Measurements from ENCODE around the gene RC3H1. TPM values are rescaled to one million over a fixed set of nuclear protein-coding genes. Genes with fewer than 3 reads are reported as not detected.
A peak's percentile ranks its signal among the peaks of the same experiment; 100 is the strongest.

Gene RC3H1
- total RNA-seq, 4 donors from 2014 or later = 30.4 to 55.1 (median 41.4) TPM

DNA sequence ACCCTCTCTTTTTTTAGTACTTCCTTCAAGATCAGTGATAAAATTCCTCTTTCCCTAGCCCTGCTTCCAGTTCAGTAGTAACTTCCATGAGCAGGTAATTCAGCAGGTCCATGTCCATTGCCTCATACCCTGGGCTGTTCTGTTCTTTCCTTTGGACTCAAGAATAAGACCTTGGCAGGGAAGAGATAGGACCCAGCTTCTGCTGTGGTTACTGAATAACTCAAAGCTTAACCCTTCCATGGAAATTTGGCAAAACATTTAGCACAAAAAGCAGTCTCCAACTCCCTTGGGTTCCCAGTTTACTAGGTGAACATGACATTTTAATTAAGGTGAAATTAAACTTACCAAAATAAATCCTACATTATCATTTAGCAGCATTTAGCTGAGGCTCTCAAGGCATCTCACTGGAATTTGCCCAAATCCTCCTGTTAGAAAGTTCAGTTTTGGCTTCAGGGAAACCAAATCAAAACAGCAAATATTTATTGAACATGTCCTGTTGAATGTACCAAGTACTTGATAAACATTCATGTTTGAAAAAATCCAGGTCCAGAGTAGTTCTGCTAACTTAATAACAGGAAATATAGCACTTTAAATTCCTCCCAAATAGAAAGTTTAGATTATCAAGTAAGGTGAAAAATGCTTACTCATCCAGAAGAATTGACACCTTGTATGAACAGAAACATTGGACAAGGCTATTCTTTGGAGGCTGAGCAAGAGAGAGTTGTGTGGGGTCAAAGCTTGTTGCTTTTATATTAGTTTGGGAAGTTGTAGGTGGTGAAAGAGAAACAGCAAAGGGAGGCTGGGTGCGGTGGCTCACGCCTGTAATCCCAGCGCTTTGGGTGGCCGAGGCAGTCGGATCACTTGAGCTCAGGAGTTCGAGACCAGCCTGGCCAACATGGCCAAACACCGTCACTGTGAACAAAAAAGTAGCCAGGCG lies 96.6 kb downstream of the RC3H1 start:
- Histone ChIP-seq H3K4me3 (replicated peaks in 1 of 3) (no peak overlapping the region), H3K27ac (no peak overlapping the region), H3K27me3 (no peaks in the 10 kb centered on the region), H3K4me1 (peaks cover 9 to 10% of the 10 kb centered on the region in 2 donors), H3K9me3 (no peaks in the 10 kb centered on the region), H3K36me3 (no peaks in the 10 kb centered on the region)
- intact Hi-C loops (cut with DNase I) = no loop called here
- TF ChIP-seq CTCF (IDR thresholded peaks at IDR 0.05) = no peak
- no peak for TF ChIP-seq POLR2A (IDR thresholded peaks at IDR 0.05)
- 95 to 96% methylated on average over 8 of the region's 8 CpGs for WGBS, 2 donors
- DNase-seq = no peak

- Histone ChIP-seq H3K9me3 (no peaks in the 10 kb centered on the region), H3K4me1 (peaks cover 9 to 14% of the 10 kb centered on the region in 2 donors), H3K4me3 (replicated peaks in 1 of 3) (no peak overlapping the region), H3K36me3 (no peaks in the 10 kb centered on the region), H3K27ac (no peak overlapping the region), H3K27me3 (no peaks in the 10 kb centered on the region)
- intact Hi-C loops (cut with DNase I) = no loop called here
- TF ChIP-seq CTCF (IDR thresholded peaks at IDR 0.05) (no peak), POLR2A (IDR thresholded peaks at IDR 0.05) (no peak)
- no peak for DNase-seq
- WGBS, 2 donors = 94 to 95% methylated on average over 5 of the region's 5 CpGs
Observed at GRCh38 chr1:173920861-173921260, 101.3 kb downstream of the RC3H1 start.

GRCh38 chr1:173917635-173918493 lies 104.3 kb downstream of the RC3H1 start:
- Histone ChIP-seq H3K27me3 (no peaks in the 10 kb centered on the region), H3K36me3 (no peaks in the 10 kb centered on the region), H3K9me3 (no peaks in the 10 kb centered on the region), H3K4me1 (peaks cover 0 to 8% of the 10 kb centered on the region in 2 donors), H3K4me3 (replicated peaks in 1 of 3) (no peak overlapping the region), H3K27ac (no peak overlapping the region)
- TF ChIP-seq POLR2A (IDR thresholded peaks at IDR 0.05) = no peak
- no peak for TF ChIP-seq CTCF (IDR thresholded peaks at IDR 0.05)
- intact Hi-C loops (cut with DNase I) = no loop called here
- 51 to 59% methylated on average over 12 of the region's 12 CpGs for WGBS, 2 donors
- peak; percentile 40 to 50 for DNase-seq

GRCh38 chr1:173917149-173917548 lies 105.0 kb downstream of the RC3H1 start, which contains the start of gene SERPINC1:
Gene SERPINC1, minus strand, starts transcription at chr1:173917327. Its CDS starts 68 bp downstream, at chr1:173917259.
- Histone ChIP-seq H3K27ac (no peak within 1 kb of the TSS), H3K36me3 (no peaks in the 10 kb centered on the region), H3K27me3 (no peaks in the 10 kb centered on the region), H3K4me3 (replicated peaks in 1 of 3) (no peak within 1 kb of the TSS), H3K9me3 (no peaks in the 10 kb centered on the region), H3K4me1 (peaks cover 0 to 8% of the 10 kb centered on the region in 2 donors)
- WGBS, 2 donors = 82 to 100% methylated on average over 3 of the region's 3 CpGs
- TF ChIP-seq CTCF (IDR thresholded peaks at IDR 0.05) = no peak
- no peak for TF ChIP-seq POLR2A (IDR thresholded peaks at IDR 0.05)
- intact Hi-C loops (cut with DNase I) = no loop called here
- DNase-seq = no peak
